Measurements from ENCODE around the gene OLFML2A. TPM values are rescaled to one million over a fixed set of nuclear protein-coding genes. Genes with fewer than 3 reads are reported as not detected.
A peak's percentile ranks its signal among the peaks of the same experiment; 100 is the strongest.

The OLFML2A gene
- total RNA-seq, 1 experiment from 2014 or later: 0.99 TPM

DNA sequence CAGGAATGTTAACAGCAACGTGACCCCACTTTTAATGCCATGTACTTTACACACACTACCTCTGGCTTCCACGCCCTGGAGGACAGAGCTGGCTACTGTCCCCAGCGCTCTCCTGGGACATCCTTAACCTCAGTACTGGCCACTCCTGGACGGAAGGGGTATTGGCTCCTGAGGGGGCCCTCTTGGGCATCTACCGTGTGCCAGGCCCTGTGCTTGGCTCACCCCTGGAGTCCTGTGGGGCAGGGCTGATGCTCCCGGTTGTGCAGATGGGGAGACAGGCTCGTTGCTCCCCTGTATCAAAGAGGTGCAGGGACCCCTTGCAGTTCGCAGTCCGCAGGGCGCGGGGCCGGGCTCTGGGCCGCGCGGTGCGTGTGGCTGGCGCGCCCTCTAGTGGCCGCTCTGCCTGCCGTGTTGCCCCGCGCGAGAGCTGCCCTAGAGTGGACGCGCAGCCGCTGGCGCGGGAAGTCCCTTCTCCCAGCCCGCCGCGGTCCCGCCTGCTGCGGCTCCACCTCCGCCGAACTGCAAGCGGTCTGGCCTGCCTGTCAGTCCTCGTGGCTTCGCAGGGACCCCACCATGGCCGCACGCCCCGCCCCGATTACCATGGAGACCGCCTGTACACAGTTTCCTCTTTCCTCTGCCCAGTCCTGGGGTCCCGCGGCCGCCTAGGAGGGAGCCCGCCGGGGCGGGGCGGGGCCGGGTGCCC lies 76.0 kb downstream of the OLFML2A start, which contains the start of gene WDR38:
WDR38 (plus strand) TSS at position 632 of the 703 bp plus-strand sequence. CDS start 72 bp downstream, outside the sequence.
- no peaks in the 10 kb centered on the region for H3K4me1 Mint-ChIP-seq (ENCODE audit: low read depth, unreplicated experiment)
- CTCF ChIA-PET: interaction anchor here (0.6 to 4.0 kb wide), 15 partner anchors 8 to 432 kb away, joined by 3 to 80 read pairs (median 4); partner anchors contain the start of genes ARPC5L, NR6A1, OLFML2A and RPL35
- no peaks in the 10 kb centered on the region for H3K27me3 Mint-ChIP-seq (ENCODE audit: unreplicated experiment)
- TF ChIP-seq, protein P1, sequence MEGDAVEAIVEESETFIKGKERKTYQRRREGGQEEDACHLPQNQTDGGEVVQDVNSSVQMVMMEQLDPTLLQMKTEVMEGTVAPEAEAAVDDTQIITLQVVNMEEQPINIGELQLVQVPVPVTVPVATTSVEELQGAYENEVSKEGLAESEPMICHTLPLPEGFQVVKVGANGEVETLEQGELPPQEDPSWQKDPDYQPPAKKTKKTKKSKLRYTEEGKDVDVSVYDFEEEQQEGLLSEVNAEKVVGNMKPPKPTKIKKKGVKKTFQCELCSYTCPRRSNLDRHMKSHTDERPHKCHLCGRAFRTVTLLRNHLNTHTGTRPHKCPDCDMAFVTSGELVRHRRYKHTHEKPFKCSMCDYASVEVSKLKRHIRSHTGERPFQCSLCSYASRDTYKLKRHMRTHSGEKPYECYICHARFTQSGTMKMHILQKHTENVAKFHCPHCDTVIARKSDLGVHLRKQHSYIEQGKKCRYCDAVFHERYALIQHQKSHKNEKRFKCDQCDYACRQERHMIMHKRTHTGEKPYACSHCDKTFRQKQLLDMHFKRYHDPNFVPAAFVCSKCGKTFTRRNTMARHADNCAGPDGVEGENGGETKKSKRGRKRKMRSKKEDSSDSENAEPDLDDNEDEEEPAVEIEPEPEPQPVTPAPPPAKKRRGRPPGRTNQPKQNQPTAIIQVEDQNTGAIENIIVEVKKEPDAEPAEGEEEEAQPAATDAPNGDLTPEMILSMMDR (IDR thresholded peaks at IDR 0.05; ENCODE audit: unreplicated experiment): peak; percentile 92
- BruUV-seq (replicated peaks): no TSS peak
- H3K4me3 Mint-ChIP-seq (ENCODE audit: low read depth, unreplicated experiment): peak within 1 kb of the TSS; percentile 66
- H3K27ac Mint-ChIP-seq (ENCODE audit: unreplicated experiment): peak within 1 kb of the TSS; percentile 27
- H3K36me3 Mint-ChIP-seq (ENCODE audit: insufficient read depth, unreplicated experiment): peaks cover 36% of the 10 kb centered on the region
- intact Hi-C loops (cut with micrococcal nuclease; ENCODE audit: unreplicated experiment): loop anchor here (1.0 to 5.0 kb wide), 3 partner anchors 41 to 79 kb away; no protein-coding TSS in a partner anchor
- peak; percentile 70 for DNase-seq
- H3K9me3 Mint-ChIP-seq (ENCODE audit: low read depth, unreplicated experiment): no peaks in the 10 kb centered on the region

DNA sequence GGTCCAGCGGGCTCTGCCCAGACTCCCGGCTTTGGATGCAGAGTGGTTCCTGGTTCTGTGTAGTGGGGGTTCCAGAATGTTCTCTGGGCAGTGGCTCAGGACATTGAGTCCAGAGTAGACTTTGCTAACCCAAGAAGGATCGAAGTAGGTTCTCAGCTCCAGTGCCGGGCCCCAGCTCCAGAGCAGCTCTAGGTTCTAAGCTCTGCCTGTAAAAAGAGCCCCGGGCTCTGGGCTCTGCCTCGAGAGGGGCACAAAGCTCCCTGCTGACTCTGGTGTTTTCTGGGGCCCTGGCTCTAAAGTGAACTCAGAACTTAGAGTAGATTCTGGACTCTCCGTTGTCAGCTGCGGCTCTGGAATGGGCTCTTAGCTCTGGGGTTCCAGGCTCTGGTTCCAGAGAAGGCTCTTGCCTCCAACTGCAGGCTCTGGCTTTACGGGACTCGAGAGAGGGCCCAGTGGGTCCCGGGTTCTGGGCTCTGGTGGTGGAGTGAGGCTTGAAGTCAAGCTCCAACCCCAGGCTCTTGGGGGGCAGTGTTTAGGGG lies 76.7 kb downstream of the OLFML2A start:
- Mint-ChIP-seq H3K36me3 (ENCODE audit: insufficient read depth, unreplicated experiment) (peaks cover 42% of the 10 kb centered on the region), H3K27me3 (ENCODE audit: unreplicated experiment) (no peaks in the 10 kb centered on the region), H3K4me1 (ENCODE audit: low read depth, unreplicated experiment) (no peaks in the 10 kb centered on the region), H3K9me3 (ENCODE audit: low read depth, unreplicated experiment) (no peaks in the 10 kb centered on the region), H3K4me3 (ENCODE audit: low read depth, unreplicated experiment) (peak overlapping the region; percentile 66), H3K27ac (ENCODE audit: unreplicated experiment) (peak overlapping the region; percentile 27)
- BruUV-seq (replicated peaks): no TSS peak
- intact Hi-C loops (cut with micrococcal nuclease; ENCODE audit: unreplicated experiment): loop anchor here (5.0 kb wide), 1 partner anchor 41 kb away; no protein-coding TSS in a partner anchor
- DNase-seq: no peak
- TF ChIP-seq, protein P1 (IDR thresholded peaks at IDR 0.05; ENCODE audit: unreplicated experiment): no peak
- CTCF ChIA-PET: interaction anchor here (0.6 to 4.0 kb wide), 12 partner anchors 8 to 433 kb away, joined by 3 to 80 read pairs (median 4); partner anchors contain the start of genes ARPC5L, NR6A1 and RPL35

DNA sequence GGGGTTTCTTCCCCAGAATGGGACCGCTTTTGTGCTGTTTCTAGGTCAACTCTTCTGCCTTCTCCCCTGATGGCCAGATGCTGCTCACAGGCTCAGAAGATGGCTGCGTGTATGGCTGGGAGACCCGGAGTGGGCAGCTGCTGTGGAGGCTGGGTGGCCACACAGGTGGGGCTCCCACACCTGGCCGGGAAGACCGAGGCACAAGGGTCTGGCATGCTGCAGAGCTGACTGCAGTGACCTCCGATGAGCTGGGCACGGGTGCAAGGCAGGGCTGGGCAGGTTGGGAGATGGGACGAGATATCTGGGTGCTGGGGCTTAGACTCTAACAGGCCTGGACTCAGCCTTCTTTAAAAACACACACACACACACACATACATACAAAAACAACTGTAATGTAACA lies 77.2 kb downstream of the OLFML2A start:
- TF ChIP-seq, protein P1 (IDR thresholded peaks at IDR 0.05; ENCODE audit: unreplicated experiment): no peak
- Mint-ChIP-seq H3K9me3 (ENCODE audit: low read depth, unreplicated experiment) (no peaks in the 10 kb centered on the region), H3K27ac (ENCODE audit: unreplicated experiment) (no peak overlapping the region), H3K4me1 (ENCODE audit: low read depth, unreplicated experiment) (no peaks in the 10 kb centered on the region), H3K36me3 (ENCODE audit: insufficient read depth, unreplicated experiment) (peaks cover 42% of the 10 kb centered on the region), H3K27me3 (ENCODE audit: unreplicated experiment) (no peaks in the 10 kb centered on the region), H3K4me3 (ENCODE audit: low read depth, unreplicated experiment) (no peak overlapping the region)
- CTCF ChIA-PET: interaction anchor here (1.2 to 4.0 kb wide), 3 partner anchors 75 to 82 kb away, joined by 3 to 80 read pairs (median 11); partner anchors contain the start of gene NR6A1
- BruUV-seq (replicated peaks): no TSS peak
- DNase-seq: no peak
- intact Hi-C loops (cut with micrococcal nuclease; ENCODE audit: unreplicated experiment): loop anchor here (5.0 kb wide), 1 partner anchor 42 kb away; no protein-coding TSS in a partner anchor

DNA sequence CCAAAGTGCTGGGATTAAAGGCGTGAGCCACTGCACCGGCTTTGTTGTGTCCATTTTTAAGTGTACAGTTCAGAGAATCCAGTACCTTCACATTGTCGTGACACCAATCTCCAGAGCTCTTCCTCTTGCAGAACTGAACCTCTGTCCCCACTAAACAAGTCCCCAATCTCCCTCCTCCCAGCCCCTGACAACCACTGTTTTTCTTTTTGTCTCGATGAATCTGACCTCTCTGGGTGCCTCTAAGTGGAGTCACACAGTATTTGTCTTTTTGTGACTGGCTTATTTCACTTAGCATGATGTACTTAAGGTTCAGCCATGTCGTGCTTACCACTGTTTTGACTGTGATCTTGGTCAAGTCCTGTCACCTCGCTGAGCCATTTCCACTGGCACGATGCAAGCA lies 77.9 kb downstream of the OLFML2A start:
- peak overlapping the region; percentile 50 for H3K27ac Mint-ChIP-seq (ENCODE audit: unreplicated experiment)
- no peak for DNase-seq
- BruUV-seq (replicated peaks): no TSS peak
- CTCF ChIA-PET: interaction anchor here (1.2 to 4.0 kb wide), 2 partner anchors 60 to 83 kb away, joined by 3 to 80 read pairs; partner anchors contain the start of gene NR6A1
- TF ChIP-seq, protein P1 (IDR thresholded peaks at IDR 0.05; ENCODE audit: unreplicated experiment): no peak
- H3K4me3 Mint-ChIP-seq (ENCODE audit: low read depth, unreplicated experiment): no peak overlapping the region
- H3K4me1 Mint-ChIP-seq (ENCODE audit: low read depth, unreplicated experiment): peaks cover under 1% of the 10 kb centered on the region
- intact Hi-C loops (cut with micrococcal nuclease; ENCODE audit: unreplicated experiment): loop anchor here (5.0 kb wide), 1 partner anchor 43 kb away; no protein-coding TSS in a partner anchor
- H3K27me3 Mint-ChIP-seq (ENCODE audit: unreplicated experiment): no peaks in the 10 kb centered on the region
- H3K9me3 Mint-ChIP-seq (ENCODE audit: low read depth, unreplicated experiment): no peaks in the 10 kb centered on the region
- peaks cover 48% of the 10 kb centered on the region for H3K36me3 Mint-ChIP-seq (ENCODE audit: insufficient read depth, unreplicated experiment)

Measured in Calu3 (cell line).